ENCODE results near the gene EML4. TPM values are rescaled to one million over a fixed set of nuclear protein-coding genes. Genes with fewer than 3 reads are reported as not detected.

Gene EML4
- total and polyA plus RNA-seq, 4 donors: 22.6 to 85.8 (median 54.4) TPM

DNA sequence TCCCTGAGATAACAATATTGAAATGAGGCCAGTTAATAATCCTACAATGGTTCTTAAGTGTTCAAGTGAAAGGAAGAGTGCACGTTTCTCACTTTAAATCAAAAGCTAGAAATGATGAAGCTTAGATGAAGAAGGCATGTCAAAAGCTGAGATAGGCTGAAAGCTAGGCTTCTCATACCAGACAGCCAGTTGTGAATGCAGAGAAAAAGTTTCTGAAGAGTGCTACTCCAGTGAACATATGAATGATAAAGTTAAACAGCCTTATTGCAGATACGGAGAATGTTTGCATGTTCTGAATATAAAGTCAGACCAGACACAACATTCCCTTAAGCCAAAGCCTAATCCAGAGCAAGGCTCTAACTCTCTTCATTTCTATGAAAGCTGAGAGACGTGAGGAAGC, 51.4 kb downstream of the EML4 start:
- TF ChIP-seq, protein P1, sequence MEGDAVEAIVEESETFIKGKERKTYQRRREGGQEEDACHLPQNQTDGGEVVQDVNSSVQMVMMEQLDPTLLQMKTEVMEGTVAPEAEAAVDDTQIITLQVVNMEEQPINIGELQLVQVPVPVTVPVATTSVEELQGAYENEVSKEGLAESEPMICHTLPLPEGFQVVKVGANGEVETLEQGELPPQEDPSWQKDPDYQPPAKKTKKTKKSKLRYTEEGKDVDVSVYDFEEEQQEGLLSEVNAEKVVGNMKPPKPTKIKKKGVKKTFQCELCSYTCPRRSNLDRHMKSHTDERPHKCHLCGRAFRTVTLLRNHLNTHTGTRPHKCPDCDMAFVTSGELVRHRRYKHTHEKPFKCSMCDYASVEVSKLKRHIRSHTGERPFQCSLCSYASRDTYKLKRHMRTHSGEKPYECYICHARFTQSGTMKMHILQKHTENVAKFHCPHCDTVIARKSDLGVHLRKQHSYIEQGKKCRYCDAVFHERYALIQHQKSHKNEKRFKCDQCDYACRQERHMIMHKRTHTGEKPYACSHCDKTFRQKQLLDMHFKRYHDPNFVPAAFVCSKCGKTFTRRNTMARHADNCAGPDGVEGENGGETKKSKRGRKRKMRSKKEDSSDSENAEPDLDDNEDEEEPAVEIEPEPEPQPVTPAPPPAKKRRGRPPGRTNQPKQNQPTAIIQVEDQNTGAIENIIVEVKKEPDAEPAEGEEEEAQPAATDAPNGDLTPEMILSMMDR (IDR thresholded peaks at IDR 0.05; ENCODE audit: control extremely low read depth, extremely low read depth): no peak
- H3K27ac ChIP-seq (ENCODE audit: low read depth in 1 of 2, low read length in 1 of 2): no peak overlapping the region
- no peaks in the 10 kb centered on the region for H3K27me3 ChIP-seq (ENCODE audit: control insufficient read depth in 3 of 3, insufficient read depth in 3 of 3, low read length in 2 of 3)
- DNase-seq (peak in 2 of 3 donors; percentile 21 to 33), ATAC-seq (ENCODE audit: insufficient read depth, low FRiP score) (no peak)
- no peak overlapping the region for H3K4me3 ChIP-seq
- peaks cover 0 to 18% (median 12%) of the 10 kb centered on the region in 5 donors for H3K4me1 ChIP-seq (ENCODE audit: control insufficient read depth in 5 of 5, insufficient read depth in 5 of 5, low read length in 5 of 5)
- H3K36me3 ChIP-seq (ENCODE audit: control insufficient read depth in 4 of 4, insufficient read depth in 4 of 4, low read length in 4 of 4): peaks cover 0 to 5% (median 1%) of the 10 kb centered on the region in 4 donors
- no peak overlapping the region for H3K9ac ChIP-seq (ENCODE audit: insufficient read depth in 1 of 2, low read length in 2 of 2)
- WGBS, 2 donors: 72 to 80% methylated on average over 3 of the region's 3 CpGs
- H3K9me3 ChIP-seq (ENCODE audit: control insufficient read depth in 4 of 4, insufficient read depth in 3 of 4, low read length in 3 of 4): no peaks in the 10 kb centered on the region

DNA sequence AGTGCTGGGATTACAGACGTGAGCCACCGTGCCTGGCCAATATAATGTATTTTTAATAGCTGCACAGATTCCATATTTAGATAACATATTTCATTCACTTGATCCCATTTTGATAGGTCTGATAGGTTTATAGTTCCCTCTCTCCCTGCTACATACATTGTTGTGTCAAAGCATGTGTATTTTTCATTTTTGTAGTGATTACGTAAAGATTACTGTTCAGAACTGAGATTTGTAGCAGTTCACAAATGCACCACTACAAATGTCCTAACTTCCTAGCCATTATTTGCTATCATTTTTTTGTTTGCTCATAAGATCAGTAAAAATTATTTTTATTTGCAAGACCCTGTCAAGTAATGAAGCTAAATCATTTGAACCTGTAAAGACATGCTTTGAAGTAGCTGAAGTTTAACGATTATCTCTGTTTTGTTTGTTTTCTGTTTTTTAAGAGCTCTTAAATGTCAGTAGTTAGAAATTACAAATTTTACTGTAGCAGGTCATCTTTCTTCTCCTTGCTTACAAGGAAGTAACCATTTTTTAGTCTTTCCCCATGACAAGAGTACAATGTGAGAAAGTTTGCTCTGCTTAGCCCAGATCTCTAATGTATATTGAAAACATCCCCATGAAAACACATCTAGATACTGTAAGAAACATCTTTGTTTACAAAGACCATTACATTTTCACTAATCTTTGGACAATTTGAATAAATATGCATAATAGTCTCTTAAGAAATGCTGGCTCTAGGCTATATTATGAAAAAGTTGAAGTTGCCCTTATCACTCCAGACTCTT, 54.1 kb downstream of the EML4 start:
- no peak overlapping the region for H3K9ac ChIP-seq (ENCODE audit: insufficient read depth in 1 of 2, low read length in 2 of 2)
- no peak for ATAC-seq (ENCODE audit: insufficient read depth, low FRiP score)
- H3K27ac ChIP-seq (ENCODE audit: low read depth in 1 of 2, low read length in 1 of 2): no peak overlapping the region
- DNase-seq: peak in 2 of 3 donors; percentile 20
- H3K27me3 ChIP-seq (ENCODE audit: control insufficient read depth in 3 of 3, insufficient read depth in 3 of 3, low read length in 2 of 3): no peaks in the 10 kb centered on the region
- H3K9me3 ChIP-seq (ENCODE audit: control insufficient read depth in 4 of 4, insufficient read depth in 3 of 4, low read length in 3 of 4): no peaks in the 10 kb centered on the region
- peaks cover 0 to 18% (median 8%) of the 10 kb centered on the region in 5 donors for H3K4me1 ChIP-seq (ENCODE audit: control insufficient read depth in 5 of 5, insufficient read depth in 5 of 5, low read length in 5 of 5)
- TF ChIP-seq, protein P1 (IDR thresholded peaks at IDR 0.05; ENCODE audit: control extremely low read depth, extremely low read depth): no peak
- H3K4me3 ChIP-seq: no peak overlapping the region
- 82 to 88% methylated on average over 4 of the region's 4 CpGs for WGBS, 2 donors
- H3K36me3 ChIP-seq (ENCODE audit: control insufficient read depth in 4 of 4, insufficient read depth in 4 of 4, low read length in 4 of 4): peaks cover 0 to 5% (median 1%) of the 10 kb centered on the region in 4 donors

DNA sequence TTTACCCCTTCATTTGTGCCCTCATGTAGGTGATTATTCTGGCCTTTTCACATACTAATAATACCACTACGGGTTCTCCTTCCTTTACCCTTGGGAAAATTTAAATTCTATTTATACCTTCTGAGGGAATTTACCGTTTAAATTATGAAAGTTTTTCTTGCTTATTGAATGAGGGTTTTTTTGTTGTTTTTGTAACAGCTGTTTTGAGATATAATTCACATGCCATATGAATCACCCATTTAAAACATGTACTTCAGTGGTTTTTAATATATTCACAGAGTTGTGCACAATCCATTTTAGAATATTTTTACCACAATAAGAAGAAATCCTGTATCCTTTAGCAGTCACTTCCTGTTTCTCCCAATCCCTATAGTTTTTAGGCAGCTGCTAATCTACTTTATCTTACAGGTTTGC, 54.7 kb downstream of the EML4 start:
- no peaks in the 10 kb centered on the region for H3K9me3 ChIP-seq (ENCODE audit: control insufficient read depth in 4 of 4, insufficient read depth in 3 of 4, low read length in 3 of 4)
- H3K36me3 ChIP-seq (ENCODE audit: control insufficient read depth in 4 of 4, insufficient read depth in 4 of 4, low read length in 4 of 4): peaks cover 0 to 5% (median 1%) of the 10 kb centered on the region in 4 donors
- H3K27ac ChIP-seq (ENCODE audit: low read depth in 1 of 2, low read length in 1 of 2): no peak overlapping the region
- WGBS, 2 donors: 57 to 80% methylated on average over 2 of the region's 2 CpGs
- ATAC-seq (ENCODE audit: insufficient read depth, low FRiP score) (no peak), DNase-seq (no peak)
- H3K4me3 ChIP-seq: no peak overlapping the region
- H3K9ac ChIP-seq (ENCODE audit: insufficient read depth in 1 of 2, low read length in 2 of 2): no peak overlapping the region
- H3K4me1 ChIP-seq (ENCODE audit: control insufficient read depth in 5 of 5, insufficient read depth in 5 of 5, low read length in 5 of 5): peaks cover 0 to 18% (median 8%) of the 10 kb centered on the region in 5 donors
- no peaks in the 10 kb centered on the region for H3K27me3 ChIP-seq (ENCODE audit: control insufficient read depth in 3 of 3, insufficient read depth in 3 of 3, low read length in 2 of 3)
- TF ChIP-seq, protein P1 (IDR thresholded peaks at IDR 0.05; ENCODE audit: control extremely low read depth, extremely low read depth): no peak
